Stimulated activated CD8-positive, alpha-beta memory T cell treated with anti-CD3 and anti-CD28 coated beads, Interleukin-4, amount 100 ng/mL, for 48 hours (primary cell): ENCODE data around the gene TRMT112.

Experiments used
- DNase-seq: peaks from one replicate; pipeline ENCODE4 v3.0.0-alpha.2; 2020

Gene TRMT112

DNA sequence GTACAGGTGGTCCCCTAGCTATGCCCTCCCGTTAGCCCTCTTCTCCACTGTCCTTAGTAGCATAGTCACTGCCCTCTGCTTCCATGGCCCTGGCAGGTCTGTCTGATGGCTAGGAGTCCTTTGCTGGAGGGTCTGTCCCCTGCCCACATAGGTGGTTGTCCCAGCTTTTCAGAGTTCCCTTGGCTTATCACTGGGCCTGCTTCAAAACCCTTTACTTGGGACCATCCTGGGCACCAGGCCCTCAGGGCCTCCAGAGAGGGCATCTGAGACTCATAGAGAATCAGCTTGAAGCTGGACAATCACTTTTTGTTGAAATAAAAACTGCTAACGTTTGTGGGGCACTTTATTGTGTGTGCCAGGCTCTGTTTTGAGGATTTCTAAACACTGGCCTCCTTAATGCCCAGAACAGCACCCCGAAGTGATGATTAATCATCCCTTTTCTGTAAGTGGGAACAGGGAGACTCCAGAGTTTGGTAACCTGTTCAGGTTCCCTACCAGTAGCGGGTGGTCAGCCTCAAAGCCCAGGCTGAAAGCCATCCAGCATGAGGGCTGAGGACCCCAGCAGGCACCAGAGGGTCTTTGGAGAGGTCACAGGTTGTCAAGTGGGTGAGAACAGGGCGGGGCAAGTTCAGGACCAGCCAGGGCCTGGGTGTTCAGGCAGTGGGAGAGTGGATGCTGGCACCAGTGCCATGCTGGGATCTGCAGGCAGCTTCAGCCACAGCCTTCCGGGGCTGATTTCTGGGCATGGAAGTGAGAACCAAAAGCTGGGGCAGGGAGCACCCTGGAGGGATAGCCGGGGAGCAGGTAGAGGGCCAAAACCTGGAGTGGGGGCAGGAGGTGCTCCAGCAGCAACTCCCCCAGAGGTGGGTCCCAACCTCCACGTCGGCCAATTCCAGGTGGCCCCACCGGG, 26.8 kb downstream of the TRMT112 start:
- no peak for DNase-seq

- DNase-seq: no peak
Observed at GRCh38 chr11:64289002-64289564, 28.3 kb downstream of the TRMT112 start.

- DNase-seq: no peak
Observed at GRCh38 chr11:64288353-64288750, 29.0 kb downstream of the TRMT112 start.

- DNase-seq: no peak
Observed at GRCh38 chr11:64287676-64288352, 29.5 kb downstream of the TRMT112 start.

DNA sequence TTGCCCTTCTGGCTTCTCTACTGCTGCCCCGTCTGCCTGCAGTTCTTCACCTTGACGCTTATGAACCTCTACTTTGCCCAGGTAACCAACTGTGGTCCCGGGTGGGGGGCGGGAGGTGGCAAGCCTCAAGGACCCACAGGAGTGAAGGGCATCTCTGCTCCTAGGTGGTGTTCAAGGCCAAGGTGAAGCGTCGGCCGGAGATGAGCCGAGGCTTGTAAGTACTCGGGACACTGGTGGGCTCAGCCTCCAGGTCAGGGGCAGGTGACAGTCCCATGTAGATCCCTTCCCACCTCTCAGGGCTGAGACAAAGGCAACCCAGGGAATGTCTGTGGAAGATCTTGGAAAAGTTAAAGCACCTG, 30.6 kb downstream of the TRMT112 start:
- no peak for DNase-seq

DNA sequence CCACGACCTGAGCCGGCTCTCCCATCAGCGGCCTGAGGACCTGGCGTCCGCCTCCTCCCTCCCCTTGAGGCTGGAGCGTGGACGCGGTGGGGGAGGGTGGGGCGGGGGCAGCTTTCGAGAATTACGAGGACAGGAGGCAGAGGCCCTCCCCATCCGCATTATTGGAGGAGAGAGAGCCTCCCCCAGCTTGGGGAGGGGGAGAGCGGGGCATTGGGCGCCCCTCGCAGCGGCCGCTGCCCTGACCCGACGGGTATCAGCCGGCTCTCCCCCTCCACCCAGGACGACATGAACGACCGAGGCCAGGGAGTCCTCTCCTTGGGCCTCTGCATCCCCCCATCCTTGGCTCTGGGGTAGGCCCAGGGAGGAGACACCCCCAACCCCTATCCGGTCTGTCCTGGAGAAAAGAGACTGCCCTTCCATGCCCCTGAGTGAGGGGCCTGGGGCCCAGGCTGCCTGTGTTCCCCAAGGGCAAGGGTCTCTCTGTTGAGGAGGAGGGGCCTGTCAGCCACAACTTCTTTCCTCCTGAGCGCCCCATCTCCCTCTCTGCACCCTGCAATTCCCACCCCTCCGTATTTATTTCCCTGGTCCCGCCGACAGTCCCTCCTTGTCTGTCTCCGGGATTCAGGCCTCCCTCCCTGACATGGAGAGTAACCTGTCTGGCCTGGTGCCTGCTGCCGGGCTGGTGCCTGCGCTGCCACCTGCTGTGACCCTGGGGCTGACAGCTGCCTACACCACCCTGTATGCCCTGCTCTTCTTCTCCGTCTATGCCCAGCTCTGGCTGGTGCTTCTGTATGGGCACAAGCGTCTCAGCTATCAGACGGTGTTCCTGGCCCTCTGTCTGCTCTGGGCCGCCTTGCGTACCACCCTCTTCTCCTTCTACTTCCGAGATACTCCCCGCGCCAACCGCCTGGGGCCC, 31.2 kb downstream of the TRMT112 start:
- no peak for DNase-seq

DNA sequence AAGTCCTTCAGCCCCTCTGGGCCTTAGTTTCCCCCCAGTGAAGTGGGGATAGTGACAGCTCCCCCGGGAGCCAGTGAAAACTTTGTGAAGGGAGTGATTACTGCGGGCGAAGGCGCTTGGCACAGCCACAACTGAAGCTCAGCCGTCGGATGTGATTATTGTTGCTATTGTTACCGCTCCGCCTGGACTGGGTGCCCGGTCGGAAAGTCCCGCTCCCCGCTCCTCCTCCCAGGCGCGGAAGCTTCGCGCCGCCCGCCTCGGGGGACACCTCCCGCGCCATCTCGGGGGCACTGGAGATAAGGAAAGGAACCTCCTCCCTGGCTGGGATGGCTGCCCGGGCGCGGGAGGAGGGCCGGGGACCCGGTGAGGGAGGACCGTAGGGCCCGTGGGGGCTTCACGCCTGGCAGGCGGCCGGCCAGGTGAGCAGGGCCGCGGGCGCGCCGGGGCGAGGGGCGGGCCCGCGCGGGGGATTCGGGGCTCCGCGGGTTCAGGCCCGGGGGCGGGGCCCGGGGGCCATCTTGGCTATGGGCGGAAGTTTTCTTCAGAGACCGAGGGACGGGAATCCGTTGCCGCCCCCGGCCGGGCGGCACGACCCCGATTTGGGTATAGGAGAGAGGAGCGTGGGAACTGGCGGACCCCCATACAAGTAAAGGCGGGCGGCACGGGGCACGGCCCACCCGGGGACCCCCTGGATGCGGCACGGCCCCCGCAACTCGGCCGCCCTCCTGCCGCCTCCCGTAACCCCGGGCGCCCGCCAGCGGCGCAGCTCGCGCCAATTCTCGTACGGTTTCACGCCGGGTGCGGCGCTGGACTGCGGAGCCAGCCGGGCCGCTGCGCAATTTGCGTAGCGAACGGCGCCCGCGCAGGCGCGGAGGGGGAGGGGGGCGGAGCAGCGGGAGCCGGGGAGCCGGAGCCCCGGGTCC, 32.1 kb downstream of the TRMT112 start, which contains the start of gene GPR137:
Gene GPR137 (plus strand): TSS at position 887 of the 923 bp plus-strand sequence. CDS start 677 bp downstream, outside the sequence.
- DNase-seq: peak; percentile 97

DNA sequence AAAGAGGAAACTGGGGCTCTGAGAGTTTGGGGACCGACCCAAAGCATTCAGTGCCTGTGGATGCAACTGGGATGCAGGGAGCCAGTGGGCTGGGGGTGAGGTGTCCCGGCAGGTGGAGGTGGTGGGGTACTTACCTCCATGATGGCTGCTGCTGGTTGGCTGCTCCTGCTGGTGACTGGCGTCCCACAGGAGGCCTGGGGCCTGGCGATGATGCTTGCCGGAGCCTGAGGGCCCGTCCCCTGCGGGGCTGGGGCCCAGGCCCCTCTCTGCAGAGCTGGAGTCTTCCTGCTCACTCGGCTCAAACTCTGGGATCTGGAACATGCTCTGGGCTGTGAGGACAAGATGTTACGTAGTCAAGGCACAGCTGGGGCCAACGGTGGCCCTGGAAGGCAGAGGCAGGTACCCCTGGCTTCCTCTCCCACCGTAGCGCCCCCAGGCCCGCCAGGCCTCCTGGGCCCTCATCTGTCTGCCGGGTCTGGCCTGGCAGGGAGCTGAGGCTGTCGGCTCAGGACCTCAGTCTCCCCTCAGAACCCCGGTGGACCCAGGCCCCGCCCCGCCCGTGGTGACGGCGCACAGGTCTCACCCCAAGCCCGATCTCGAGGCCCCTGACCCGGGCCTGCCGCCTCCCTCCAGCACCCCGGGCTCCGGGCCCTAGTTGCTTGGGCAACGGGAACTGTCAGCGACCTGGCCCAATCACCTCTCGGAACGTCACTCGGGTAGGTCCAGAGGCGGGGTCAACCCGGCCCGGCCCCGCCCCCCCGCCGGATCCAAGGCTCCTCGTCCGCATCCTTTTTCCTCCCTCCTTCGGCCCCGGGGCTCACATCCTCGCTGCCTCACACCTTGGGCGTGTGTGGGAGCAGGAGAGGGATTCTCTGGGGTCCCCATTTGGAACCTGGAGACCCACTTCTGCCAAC, 33.1 kb downstream of the TRMT112 start, which contains the start of gene BAD:
Gene BAD (minus strand): TSS at position 618 of the 914 bp plus-strand sequence. CDS start 297 bp downstream, at position 321.
- peak; percentile 96 for DNase-seq

GRCh38 chr11:64283092-64283491, 34.3 kb downstream of the TRMT112 start:
- DNase-seq: no peak

DNA sequence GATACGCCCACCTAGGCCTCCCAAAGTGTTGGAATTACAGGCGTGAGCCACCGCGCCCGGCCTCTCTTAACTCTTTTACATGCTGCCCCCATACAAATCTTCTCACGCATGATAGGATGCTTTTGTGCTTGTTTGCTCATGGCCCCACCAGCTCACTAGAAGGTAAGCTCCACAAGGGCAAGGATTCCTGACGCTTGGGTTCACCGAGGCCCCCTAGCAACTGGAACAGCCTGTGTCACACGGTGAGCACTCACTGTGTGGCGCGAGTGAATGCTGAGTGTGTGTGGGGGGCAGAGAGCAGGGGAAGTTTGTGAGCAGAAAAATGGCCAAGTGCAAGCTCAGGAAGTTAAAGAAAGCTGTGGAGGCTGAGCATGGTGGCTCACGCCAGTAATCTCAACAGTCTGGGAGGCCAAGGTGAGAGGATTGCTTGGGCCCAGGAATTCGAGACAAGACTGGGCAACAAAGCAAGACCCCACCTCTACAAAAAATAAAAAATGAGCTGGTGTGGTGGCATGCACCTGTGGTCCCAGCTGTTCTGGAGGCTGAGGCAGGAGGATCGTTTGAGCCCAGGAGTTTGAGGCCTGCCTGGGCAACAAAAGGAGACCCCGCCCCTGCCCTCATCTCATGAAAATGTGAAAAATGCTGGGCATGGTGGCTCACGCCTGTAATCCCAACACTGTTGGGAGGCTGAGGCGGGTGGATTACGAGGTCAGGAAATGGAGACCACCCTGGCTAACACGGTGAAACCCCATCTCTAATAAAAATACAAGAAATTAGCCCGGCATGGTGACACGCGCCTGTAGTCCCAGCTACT, 35.2 kb downstream of the TRMT112 start:
- no peak for DNase-seq

DNA sequence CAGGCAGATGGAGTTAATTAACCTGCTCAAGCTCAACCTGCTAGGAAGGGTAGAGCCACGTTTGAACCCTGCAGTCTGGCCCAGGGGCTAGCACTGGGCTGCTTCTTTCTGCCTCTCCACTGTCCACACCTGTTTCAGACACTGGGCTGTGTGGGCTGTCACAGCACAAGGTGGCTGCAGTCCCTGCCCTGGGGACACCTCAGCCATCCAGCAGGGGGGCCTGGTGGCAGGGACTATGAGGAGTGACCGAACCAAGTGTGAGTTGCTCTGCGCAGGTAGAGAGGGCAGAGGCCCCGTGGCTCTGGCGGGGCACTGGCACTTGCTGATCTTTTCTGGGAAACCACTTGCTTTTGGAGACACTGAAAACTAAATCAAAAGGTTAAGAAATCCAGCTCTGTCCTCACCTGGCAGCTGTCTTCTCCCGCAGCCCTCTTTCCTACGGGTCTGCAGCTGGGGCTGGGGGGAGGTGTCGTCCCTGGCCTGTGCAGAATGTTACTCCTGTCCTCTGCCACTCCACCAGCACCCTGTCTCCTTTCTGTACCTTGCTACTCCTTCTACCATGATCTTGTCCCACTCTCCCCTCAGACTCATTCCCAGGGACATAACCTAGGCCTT, 38.7 kb downstream of the TRMT112 start:
- no peak for DNase-seq

DNA sequence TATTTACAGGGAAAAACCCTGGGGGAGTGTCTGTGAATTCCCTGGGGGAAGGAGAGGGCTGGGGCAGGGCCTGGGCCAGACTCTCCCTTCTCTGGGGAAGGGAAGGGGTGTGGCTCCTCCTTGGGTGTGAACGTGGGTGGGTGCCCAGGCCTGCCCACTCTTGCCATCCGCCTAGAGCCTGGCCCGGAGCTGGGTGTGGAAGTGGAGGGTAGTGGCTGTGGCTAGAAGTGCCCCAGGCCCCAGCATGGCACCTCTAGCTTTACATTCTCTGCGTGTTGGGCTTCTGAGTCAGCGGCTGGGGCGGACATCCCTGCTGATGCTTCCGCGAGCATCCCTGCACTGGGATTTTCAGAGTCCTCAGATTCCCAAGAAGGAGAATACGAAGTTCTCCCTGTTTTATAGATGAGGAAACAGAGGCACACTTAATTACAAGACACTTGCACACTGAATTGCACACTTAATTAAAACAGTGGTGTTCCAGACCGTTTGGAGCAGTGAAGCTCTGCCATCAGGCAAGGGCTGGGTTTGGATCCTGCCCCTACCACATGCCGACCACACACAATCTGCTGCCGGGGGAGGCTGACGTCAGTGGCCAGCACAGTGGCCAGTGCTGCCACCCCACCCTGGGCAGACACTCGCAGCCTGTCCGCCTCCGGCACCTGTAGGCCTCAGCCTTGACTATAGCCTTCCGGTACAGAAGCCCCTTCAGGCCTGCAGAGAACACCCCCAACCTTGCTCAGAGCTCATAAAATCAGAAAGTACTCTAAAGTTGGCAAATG, 40.5 kb downstream of the TRMT112 start:
- no peak for DNase-seq

DNA sequence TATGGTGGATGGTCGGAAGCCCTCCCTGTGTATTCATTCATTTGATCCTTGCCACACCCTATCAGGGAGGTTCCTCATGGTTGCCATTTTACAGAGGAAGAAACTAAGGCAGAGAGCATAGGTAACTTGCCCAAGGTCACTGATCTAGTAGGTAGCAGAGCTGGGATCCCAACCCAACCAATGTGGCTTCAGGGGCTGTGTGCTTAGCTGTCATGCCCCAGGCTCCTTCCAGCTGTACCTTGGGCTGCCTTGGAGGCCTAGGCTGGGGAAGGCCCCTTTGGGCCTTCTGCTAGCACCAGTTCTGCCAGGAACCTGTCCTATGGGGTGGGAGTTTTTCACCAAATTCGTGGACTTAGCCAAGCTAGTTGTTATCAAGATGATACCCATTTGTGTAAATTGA, 41.5 kb downstream of the TRMT112 start:
- no peak for DNase-seq

- no peak for DNase-seq
Observed at GRCh38 chr11:64275031-64275800, 42.1 kb downstream of the TRMT112 start.

- DNase-seq: peak; percentile 99
Observed at GRCh38 chr11:64269540-64270220, 47.7 kb downstream of the TRMT112 start.

GRCh38 chr11:64268893-64269539, 48.3 kb downstream of the TRMT112 start:
- peak; percentile 76 for DNase-seq
